GM10266 (cell line): ENCODE results near the gene PLPPR3.

Experiments used
- DNase-seq: peaks from one replicate; pipeline ENCODE4 v3.0.0; 2012; ENCODE audit errors: extremely low spot score
- TF ChIP-seq, protein P1 (sequence below): IDR thresholded peaks from 2 replicates; pipeline ENCODE4 v1.5.1; 2012; ENCODE audit warnings: mild to moderate bottlenecking, low read depth; ENCODE audit not compliant: control insufficient read depth, insufficient read depth; ENCODE audit errors: missing control alignments

The PLPPR3 gene

DNA sequence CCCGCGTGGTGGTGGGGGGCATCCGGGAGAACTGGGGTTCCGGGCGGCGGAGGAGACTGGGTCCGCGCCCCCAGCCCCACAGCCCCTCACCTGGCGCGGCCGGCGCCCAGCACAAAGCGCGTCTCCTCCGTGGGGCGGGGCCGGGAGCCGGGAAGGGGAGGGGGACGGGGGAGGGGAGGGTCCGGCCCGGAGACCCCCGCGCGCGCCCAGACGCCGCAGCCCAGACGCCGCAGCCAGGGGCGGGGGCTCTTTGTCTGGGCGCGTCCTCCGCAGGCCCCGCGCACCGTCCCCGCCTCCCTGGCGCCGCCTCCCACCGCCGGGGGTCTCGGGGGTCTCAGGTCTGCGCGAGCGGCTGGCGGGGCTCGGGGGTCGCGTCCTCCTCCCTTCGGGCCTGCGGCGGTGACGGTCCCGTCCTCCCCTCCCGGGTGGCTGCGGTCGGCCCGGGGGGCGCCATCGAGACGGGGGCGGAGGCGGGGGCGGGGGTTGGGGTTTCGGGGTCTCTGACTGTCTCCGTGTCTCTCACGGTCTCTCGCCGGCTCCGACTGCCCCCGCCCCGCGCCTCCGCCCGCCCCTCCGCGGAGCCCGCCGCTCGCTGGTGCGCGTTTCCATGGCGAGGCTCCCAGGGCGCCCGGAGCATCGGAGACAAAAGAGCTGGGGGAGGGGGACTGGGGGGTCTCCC, at the start of gene PLPPR3:
TSS of gene PLPPR3 (minus strand) at position 131 of the 679 bp plus-strand sequence. CDS start 396 bp downstream, outside the sequence.
- no peak for DNase-seq
- TF ChIP-seq, protein P1, sequence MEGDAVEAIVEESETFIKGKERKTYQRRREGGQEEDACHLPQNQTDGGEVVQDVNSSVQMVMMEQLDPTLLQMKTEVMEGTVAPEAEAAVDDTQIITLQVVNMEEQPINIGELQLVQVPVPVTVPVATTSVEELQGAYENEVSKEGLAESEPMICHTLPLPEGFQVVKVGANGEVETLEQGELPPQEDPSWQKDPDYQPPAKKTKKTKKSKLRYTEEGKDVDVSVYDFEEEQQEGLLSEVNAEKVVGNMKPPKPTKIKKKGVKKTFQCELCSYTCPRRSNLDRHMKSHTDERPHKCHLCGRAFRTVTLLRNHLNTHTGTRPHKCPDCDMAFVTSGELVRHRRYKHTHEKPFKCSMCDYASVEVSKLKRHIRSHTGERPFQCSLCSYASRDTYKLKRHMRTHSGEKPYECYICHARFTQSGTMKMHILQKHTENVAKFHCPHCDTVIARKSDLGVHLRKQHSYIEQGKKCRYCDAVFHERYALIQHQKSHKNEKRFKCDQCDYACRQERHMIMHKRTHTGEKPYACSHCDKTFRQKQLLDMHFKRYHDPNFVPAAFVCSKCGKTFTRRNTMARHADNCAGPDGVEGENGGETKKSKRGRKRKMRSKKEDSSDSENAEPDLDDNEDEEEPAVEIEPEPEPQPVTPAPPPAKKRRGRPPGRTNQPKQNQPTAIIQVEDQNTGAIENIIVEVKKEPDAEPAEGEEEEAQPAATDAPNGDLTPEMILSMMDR, result no peak

- TF ChIP-seq, protein P1, result no peak
These were observed 49.2 kb upstream of the PLPPR3 start for GRCh38 chr19:870963-871401.

GRCh38 chr19:870314-870713, 48.6 kb upstream of the PLPPR3 start:
- TF ChIP-seq, protein P1, result no peak
- no peak for DNase-seq

More at GRCh38 chr19:870963-871401, 49.2 kb upstream of the PLPPR3 start:
- DNase-seq, result no peak

- DNase-seq, result no peak
- TF ChIP-seq, protein P1, result no peak
These were observed 47.8 kb upstream of the PLPPR3 start for GRCh38 chr19:869245-870177.

DNA sequence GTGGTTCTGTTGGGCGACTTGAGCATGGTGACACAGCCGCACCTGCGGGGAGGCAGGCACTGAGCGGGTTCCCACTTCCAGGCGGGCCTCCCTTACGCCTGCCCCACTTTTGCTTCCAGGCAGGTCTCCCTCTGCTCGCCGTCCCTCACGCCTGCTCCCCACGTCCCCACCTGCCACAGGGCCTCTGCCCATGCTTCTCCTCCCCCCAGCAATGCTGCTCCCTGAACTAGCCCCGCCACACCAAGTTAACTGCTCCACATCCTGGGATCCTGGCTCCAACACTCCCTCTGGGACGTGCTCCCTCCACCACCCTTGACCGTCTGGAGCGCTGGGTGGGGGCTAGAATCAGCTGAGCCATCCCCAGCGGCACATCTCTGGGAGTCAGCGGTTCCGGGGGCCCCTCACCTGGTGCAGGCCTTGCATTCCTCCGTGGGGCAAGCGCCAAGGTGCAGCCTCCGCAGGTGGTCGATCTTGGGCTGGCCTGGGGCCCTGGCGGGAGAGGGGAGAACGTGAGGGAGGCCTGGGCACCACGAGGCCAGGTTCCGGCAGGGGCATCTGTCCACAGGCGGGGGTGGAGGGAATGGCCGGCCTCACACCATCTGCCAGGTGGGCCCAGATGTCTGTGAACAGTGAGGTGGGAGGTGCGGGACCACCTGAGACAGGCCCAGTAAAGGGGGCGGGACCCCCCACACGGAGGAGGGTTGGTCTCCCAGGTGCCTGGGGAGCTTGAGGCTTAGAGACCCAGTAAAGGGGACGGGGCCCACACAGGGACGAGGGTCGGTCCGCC, 46.9 kb upstream of the PLPPR3 start:
- TF ChIP-seq, protein P1, result no peak

GRCh38 chr19:867855-868457, 46.2 kb upstream of the PLPPR3 start:
- no peak for DNase-seq
- TF ChIP-seq, protein P1, result no peak

More for the DNA sequence above, 46.9 kb upstream of the PLPPR3 start:
- DNase-seq, result no peak
